Right renal pelvis (tissue), 4 donors: ENCODE results near the gene C1orf50. TPM values are rescaled to one million over a fixed set of nuclear protein-coding genes. Genes with fewer than 3 reads are reported as not detected.

Experiments used
- DNase-seq, 4 donors: peaks; one replicate each; pipeline ENCODE4 v3.0.0-alpha.2; 2013; ENCODE audit warnings: low read depth in 4 of 4, low spot score in 3 of 4, missing footprints in 1 of 4
- polyA plus RNA-seq, 4 donors: library from polyadenylated mRNA; unstranded; fragments of 120-200 nt; gene quantifications; one replicate each; pipeline ENCODE4 v1.2.1, GENCODE V29; 2013; ENCODE audit not compliant: insufficient read length in 4 of 4

C1orf50 gene
- polyA plus RNA-seq, 4 donors: 8.4 to 12.2 (median 11.3) TPM

DNA sequence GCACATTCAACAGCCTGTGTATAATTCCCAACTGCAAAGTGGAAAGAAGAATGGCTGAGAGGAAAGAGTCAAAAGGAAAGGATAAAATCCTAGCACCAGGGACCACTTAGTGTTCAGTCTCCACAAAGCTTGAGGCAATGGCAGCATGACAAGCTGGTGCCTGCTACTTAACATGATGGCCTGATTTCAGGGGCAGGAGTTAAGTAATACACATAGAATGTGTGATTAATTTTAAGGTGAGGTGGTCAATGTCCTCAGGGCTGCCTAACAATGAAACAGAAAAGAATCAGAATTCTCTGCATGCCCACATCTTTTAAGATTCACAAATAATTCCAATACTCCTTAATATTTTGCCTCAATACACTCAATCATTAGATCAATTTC is 9.2 kb upstream of the C1orf50 start:
- DNase-seq: no peak

DNA sequence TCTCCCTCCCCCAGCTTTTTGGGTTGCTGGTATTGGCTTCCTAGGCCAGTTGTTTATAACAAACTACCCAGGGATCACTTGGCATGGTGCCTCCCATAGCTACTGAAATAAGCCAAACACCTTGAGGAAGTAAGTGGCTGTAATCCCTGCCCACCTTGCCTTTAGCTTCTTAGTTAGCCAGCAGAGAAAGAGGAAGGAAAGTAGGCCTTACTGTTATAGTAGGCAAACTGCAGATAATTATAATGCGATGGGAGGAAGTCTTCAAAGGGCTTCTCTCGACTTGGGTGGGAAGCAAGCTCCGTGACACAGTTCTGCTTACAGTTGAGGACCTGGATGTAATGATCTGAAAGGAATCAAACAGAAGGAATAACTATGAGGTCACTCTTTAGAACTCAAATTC is 8.4 kb upstream of the C1orf50 start:
- no peak for DNase-seq

DNA sequence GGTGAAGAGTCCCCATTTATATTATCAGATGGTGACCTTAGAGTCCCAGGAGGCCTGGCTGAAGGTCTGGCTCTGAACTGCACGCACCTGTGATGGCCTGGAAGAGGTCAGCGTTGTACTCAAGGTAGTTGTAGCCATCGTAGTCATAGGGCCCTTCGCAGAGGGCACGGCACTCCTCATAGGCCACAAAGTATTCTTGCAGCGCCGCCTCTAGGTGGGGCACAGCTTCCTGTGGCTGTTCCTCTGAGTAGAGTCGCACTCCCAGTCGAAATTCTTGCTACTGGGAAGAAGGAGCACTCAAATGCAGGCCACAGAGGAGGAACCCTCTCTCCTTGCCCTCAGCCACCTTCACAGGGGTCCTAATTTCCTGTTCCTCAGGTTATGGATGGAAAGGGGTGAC is 7.9 kb upstream of the C1orf50 start:
- no peak for DNase-seq

DNA sequence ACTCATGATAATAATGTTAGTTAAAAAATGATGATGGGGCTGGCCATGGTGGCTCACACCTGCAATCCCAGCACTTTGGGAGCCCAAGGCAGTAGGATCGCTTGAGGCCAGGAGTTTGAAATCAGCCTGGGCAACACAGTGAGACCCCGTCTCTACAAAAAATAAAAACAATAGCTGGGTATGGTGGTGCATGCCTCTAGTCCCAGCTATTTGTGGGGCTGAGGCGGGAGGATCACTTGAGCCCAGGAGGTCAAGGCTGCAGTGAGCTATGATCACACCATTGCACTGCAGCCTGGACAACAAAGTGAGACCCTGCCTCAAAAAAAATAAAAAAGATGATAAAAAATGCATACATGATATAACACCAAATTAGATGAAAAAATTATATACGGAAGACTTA is 5.5 kb upstream of the C1orf50 start:
- DNase-seq: no peak

DNA sequence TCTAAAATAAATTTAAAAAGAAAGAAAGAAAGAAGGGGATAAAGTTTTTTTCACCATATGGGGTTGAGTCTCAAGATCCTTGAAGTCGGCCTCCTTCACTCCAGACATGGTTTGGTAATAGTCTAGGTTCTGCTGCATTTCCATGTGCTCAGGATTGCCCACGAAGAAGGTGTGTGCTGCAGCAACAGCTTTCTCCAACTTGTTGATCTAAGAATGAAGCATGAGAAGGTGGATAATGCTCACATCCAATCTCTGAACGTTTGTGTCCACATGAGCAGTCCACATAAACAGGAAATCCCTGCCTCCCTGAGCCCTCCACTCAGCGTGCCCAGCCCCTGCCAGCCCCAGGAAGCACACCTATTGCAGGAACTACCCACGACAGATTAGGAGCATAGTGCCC is 4.8 kb upstream of the C1orf50 start:
- no peak for DNase-seq

DNA sequence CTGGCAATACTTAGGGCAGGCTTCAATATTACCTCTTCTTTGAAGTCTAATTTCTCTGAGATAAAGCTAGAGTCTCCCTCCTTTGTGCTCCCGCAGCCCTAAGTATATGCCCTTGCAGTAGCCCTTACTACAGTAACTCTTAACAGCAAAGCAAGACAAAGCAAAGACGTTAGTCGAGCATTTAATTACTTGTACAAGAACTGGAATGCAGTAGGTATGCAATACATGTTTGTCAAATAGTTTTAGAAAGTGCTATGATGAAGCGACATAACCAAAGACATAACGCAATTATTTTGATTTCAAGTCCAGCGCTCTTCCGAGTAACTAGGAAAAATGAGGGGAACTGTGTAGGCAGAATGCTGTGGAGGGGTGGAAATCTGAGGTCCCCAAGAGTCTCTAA is 1.8 kb upstream of the C1orf50 start:
- DNase-seq: no peak

DNA sequence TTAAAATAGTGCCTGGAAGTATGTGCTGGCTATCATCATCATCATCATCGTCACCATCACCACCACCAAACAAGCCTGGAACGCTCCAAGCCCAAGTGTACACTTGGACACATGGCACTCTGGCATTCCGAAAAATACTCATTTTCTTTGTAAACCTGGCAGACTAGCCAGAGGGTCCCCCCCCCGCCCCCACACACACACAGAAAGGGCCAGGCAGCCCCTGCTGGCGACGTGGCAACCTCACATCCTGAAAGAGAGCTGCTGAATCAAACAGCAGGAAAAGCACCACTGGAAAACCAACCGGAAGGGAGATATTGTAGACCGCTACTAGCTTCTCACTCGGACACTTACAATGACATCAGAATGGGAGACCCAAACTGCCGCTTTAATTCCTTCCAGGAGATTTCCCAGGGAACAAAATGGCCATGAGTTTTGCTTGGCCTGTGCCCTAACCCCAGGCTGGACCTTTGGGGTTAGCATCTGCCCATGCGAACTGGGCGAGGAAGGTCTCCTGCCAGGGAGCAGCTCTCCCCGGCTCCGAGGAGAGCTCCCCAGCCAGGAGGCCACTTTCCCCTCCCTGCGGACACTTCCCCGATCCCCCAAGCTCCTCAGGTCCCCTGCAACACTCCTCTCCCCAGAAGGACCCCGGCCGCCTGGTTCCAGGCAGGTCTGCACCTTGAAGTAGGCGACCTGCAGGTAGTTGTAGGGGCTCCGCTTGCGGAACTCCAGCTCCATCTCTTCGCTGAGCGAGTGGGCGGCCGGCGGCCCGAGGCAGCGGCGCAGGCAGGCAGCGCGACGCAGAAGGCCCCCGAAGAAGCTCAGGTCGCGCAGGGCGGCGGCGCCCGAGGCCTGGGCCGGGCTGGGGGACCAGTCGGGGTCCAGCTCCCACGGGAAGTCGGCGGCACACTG is 963 bp upstream of the C1orf50 start:
- DNase-seq: peak in 2 of 4 donors; percentile 51 to 57

DNA sequence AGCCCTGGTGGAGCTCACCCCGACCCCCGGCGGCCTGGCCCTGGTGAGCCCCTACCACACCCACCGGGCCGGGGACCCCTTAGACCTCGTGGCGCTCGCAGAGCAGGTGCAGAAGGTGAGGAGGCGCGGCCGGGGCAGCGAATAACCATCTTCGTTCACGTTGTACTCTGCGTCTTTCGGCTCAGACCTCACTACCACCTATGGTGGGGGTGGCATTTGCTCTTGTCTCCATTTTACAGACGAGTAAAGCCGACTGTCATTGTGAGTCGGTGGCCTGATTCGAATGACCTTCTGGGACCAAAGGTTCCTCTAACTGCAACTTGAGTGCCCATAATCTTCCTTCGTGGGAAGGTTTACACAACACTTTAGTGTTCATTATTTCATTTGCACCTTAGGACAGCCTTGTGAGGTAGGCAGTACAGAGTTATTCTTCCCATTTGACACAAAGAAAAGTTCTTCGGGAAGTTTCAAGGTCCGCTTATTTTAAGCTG is 506 bp downstream of the C1orf50 start:
- DNase-seq: no peak

DNA sequence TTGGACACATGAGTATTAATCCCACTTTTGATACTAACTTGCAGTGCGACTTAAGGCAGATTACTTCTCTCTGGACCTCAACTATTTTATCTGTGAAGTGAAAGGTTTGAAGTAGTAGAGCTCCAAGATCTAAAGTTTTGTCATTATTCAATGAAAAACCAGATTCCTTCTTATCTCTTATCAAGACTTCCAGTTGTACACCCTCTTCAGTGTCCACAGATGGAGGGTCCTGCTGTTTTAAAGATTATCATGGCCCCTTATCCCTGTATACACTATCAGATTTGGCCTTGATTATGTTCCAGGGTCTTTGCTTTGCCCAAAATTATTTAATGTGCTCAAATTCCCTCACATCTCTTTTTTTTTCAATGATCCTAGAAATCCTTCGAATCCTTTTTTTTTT is 1.1 kb downstream of the C1orf50 start:
- DNase-seq: no peak

DNA sequence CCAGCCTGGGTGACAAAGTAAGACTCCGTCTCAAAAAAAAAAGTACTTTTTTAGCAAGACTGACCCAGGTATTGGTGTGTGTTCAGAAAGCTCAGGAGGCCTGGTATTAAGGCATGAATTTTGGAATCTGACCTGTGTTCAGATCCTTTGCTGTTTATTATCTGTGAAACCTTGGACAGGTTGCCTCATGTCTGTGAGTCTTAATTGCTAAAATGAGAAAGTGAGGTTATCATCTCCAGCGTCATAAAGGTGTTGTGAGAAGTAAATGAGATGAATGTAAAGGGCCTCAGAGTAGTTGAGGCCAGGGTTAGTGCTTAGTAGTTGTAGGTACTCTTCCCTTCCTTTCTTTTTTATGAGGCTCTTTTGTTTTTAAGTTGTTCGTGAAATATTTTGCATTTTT is 2.8 kb downstream of the C1orf50 start:
- DNase-seq: no peak

DNA sequence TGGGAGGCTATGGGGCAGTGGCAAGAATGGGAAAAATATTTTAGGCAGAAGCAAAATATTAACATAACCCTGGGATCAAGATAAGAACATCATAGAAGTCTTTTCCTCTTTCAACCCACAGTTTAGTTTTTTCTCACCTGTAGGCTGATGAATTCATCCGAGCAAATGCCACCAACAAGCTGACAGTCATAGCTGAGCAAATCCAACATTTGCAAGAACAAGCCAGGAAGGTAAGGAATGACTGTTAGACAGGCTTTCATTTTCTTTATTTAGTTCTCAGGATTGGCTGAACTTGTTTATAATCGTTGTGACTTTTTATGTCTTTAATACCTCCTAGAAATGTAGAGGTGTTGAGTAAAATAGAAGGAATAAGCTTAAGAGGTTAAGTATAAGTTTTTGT is 6.4 kb downstream of the C1orf50 start:
- DNase-seq: no peak

DNA sequence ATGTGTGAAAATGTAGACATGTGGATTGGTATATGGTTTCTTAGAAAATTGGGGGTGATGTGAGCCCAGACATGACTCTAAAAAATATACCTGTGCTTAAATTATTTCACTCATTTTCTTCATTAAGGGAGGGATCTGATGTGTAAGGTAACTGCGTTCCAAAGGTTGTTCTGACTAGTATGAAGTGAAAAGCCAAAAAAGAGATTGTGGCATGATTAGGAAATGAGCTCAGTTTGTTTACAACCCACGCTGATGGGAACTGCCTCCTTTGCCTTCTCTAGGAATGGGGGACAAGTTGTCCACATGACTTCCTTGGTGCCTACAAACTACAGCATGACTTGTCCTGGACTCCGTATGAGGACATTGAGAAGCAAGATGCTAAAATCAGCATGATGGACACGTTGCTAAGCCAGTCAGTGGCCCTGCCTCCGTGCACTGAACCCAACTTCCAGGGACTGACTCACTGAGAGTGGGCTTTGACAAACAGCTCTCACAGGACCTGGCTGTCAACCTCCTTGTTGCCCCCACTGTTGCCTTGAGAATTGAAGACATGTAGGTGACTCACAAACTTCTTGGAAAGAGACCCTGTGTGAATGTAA is 8.0 kb downstream of the C1orf50 start:
- DNase-seq: no peak

DNA sequence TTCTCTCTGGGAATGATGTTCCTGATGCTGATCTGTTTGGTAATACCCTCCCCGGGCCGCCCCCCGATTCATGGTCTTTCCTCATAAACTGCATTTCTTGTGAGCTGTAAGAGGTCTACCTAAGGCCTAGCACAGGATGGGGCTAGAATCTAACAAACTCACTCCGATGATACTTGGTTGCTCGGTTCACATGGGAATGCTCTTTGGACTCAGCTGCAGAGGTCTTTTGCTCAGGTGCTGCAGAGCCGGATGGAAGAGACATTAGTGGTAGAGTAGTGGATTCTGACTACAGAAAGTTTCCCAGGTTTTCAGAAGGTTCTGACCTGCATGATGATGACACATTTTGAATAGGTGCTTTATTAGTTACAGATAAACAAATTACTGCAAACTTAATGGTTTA is 9.5 kb downstream of the C1orf50 start:
- DNase-seq: no peak

DNA sequence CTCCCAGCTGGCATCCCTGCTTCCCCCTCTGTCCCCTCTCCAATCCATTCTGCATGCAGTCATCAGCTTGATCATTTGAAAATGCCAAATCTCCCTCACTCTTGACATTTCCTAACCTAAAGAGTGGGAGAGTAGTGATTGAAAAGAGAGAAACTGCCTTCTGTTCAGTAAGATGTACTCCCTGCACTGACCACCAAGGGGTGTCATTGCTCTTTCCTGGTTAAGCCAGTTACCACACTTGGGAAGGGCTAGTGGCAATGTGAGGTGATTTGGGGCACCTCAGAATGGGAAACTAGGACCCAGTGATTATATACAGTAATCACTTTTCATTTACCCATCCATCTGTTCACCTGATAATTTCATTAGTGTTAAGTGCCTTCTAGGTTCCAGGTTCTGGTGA is 10.8 kb downstream of the C1orf50 start:
- no peak for DNase-seq

DNA sequence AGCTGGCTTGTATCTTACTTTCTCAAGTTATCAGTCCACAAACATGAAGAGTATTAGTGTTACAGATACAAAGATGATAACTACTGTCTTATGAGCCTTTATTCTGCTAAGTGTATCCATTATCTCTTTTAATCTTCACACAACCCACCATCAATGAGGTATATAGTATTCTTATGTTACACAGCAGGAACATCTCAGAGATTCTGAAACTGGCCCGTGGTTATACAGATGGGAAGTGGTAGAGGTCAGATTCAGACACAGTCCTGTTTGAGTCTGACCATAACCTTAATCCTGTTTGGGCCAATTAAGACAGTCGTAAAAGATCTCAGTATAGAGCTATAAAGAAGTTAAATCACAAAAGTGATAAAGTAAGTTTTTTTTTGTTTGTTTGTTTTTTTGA is 12.7 kb downstream of the C1orf50 start:
- no peak for DNase-seq

DNA sequence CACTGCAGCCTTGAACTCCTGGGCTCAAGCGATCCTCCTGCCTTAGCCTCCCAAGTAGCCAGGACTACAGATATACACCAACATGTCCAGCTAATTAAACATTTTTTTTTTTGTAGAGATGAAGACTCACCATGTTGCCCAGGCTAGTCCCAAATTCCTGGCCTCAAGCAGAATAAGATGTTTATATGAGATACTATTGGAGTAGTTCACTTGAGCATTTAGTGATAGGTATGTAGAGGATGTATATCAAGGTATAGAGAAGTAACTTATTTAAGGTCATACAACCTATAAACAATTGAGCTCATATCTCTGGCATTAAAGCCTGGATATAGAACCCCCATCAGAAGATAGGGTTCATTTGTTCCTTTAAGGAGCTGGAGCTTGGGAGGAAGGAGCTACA is 13.1 kb downstream of the C1orf50 start:
- no peak for DNase-seq

DNA sequence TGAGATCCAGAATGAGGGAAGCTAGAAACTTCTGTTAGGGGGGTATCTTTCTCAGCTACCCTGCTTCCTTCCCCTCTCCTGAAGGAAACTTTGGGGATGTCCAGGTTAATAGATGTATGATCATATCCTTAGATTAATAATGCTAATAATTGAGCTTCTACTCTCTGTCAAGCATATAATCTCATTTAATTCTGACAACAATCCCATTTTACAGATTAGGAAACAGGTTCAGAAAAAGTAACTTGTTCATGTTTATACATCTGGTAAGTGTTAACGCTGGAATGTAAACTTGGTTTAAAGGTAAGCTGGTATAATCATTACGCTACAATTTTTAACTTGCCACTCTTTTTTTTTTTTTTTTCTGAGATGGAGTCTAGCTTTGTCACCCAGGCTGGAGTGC is 16.0 kb downstream of the C1orf50 start:
- no peak for DNase-seq

DNA sequence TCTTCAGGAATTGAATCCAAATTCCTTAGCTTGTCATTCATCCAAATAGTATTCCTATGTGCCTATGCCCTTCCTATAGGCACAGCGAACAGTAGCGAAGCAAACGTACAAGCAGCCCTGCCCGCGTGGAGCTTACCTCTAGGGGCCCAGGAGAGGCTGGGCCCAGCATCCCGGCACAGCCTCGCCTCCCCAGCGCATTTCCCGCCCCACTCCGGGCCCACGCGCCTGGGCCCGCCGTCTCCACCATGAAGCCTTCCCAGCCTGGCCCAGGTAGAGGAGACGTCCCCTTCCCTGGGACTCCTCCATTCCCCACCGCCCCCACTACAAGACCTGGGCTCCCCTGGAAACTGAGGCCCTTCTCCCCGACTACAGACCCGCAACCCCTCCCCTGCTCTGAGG is 17.5 kb downstream of the C1orf50 start:
- DNase-seq: no peak

DNA sequence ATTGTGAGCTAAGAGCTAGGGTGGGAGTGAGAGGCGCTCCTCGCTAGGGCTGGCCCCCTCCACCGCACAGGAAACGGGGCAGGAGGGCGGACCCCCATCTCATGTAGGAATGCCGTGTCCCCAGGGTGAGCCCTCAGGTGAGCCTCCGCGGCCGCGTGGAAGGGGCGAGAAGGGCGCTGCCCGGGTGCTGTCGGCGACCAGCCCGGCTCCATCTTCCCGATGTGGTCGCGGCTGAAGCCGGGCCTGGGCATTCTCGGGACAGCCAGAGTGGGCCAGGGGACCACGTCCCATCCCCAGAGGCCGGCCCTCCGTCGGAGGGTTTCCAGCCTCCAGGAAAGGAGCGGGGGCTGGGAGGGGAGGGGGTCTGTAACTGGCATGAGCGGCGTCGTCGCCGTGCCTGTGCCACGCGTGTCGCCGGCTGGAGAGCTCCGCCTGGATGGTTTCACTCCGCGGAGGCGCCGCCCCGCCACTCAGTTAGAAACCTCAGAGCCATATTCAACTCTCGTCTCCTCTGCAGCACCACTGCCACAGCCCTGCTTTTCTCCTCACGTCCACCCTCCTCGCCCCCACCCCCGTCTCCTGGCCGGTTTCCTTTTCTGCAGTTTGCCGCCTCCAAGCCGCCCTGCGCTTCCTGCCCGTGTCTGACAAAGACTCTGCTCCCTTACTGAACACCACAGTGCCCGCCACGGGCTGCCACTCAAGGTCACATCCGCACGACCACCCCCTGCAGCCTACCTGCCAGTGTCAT is 18.1 kb downstream of the C1orf50 start, which contains the start of gene TMEM269:
Gene TMEM269, plus strand, starts transcription at position 46 of the 748 bp plus-strand sequence. CDS start 4,903 bp downstream, outside the sequence.
- peak in 1 of 4 donors; percentile 10 for DNase-seq

DNA sequence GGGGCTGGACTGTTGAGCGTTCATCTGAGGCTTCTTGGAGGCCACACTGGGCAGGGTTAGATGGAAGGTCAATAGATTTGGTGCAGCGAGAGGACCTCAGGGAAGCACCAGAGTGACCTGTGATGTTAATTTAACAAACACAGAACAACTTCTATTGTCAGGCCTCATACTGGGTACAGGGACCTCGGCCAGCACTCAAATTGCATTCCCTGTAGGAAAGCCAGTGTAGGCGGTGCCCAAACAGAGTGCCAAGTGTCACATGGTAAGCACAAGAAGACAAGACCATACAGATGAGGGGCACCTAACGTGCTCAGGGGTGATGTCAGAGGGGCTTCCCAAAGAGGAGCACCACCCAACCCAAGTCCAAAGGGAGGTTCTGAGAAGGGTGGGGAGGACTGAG is 19.0 kb downstream of the C1orf50 start:
- no peak for DNase-seq

DNA sequence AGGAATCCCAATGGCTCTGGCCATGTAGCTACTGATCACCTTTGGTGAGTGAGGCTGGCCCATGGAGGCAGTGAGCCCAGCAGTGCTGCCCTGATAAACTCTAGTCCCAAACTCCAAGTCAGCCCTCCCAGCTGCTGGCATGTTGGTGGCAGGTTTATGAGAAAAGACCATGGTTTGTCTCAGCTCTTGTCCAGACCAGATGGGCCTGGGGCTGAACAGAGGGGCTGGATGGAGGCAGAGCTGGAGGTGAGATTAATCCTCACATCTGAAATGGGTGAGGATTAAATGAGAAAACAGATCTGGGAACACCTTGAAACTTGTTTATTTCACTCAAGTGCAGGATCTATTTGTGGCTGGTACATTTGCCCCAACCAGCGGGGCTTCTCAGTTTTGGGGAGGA is 21.0 kb downstream of the C1orf50 start:
- DNase-seq: no peak
